Immature natural killer cell (primary cell): ENCODE measurements around the gene NBPF12. TPM values are rescaled to one million over a fixed set of nuclear protein-coding genes. Genes with fewer than 3 reads are reported as not detected.
A peak's percentile ranks its signal among the peaks of the same experiment; 100 is the strongest.
"Not testable (repeated sequence)": the region's sequence is repeated elsewhere in the genome, so short reads cannot be mapped to it uniquely, and the experiment has no call there.

Source experiments
- DNase-seq, 3 donors: peaks; one replicate each; pipeline ENCODE4 v3.0.0; 2022; ENCODE audit warnings: mixed read lengths in 1 of 3
- H3K27ac Mint-ChIP-seq, 6 donors: one replicate each; pipeline ENCODE4 v1.8.0; 2020; ENCODE audit warnings: mixed read lengths in 6 of 6, mild to moderate bottlenecking in 5 of 6, inconsistent platforms in 4 of 6, moderate library complexity in 3 of 6
- H3K27me3 Mint-ChIP-seq, 3 donors: one replicate each; pipeline ENCODE4 v1.8.0; 2020 to 2021; ENCODE audit warnings: low read depth in 3 of 3, mild to moderate bottlenecking in 3 of 3, mixed read lengths in 3 of 3, moderate library complexity in 3 of 3, inconsistent platforms in 1 of 3
- H3K36me3 Mint-ChIP-seq, 3 donors: one replicate each; pipeline ENCODE4 v1.8.0; 2020; ENCODE audit warnings: mixed read lengths in 3 of 3, inconsistent platforms in 2 of 3, mild to moderate bottlenecking in 2 of 3
- H3K4me1 Mint-ChIP-seq, 2 donors: one replicate each; pipeline ENCODE4 v1.8.0; 2020; ENCODE audit warnings: inconsistent platforms in 2 of 2, mild to moderate bottlenecking in 2 of 2, mixed read lengths in 2 of 2, moderate library complexity in 1 of 2
- H3K4me3 Mint-ChIP-seq, 5 donors: one replicate each; pipeline ENCODE4 v1.8.0; 2020; ENCODE audit warnings: mild to moderate bottlenecking in 5 of 5, mixed read lengths in 5 of 5, inconsistent platforms in 3 of 5, moderate library complexity in 3 of 5
- H3K9me3 Mint-ChIP-seq, 6 donors: one replicate each; pipeline ENCODE4 v1.8.0; 2020; ENCODE audit warnings: mild to moderate bottlenecking in 6 of 6, mixed read lengths in 6 of 6, inconsistent platforms in 4 of 6, moderate library complexity in 3 of 6
- polyA plus RNA-seq, 3 donors: library from polyadenylated mRNA; unstranded; fragments of 300-500 nt; fragmentation: Illumina TruSeq; gene quantifications; one replicate each; pipeline ENCODE4 v1.2.3, GENCODE V29; 2021

NBPF12 gene
- polyA plus RNA-seq, 3 donors from 2014 or later, result 0.71 to 5.0 TPM; not detected in 1

GRCh38 chr1:146938927-146939786, 1.0 kb downstream of the NBPF12 start:
- not testable (repeated sequence) for H3K9me3 Mint-ChIP-seq, H3K27me3 Mint-ChIP-seq, H3K36me3 Mint-ChIP-seq
- H3K4me3 Mint-ChIP-seq, result peak overlapping the region; percentile 92 to 96 (median 95)
- H3K27ac Mint-ChIP-seq, result peak overlapping the region in 4 of 6 donors; percentile 22 to 88 (median 77)
- DNase-seq, result peak in 2 of 3 donors; percentile 11 to 25
- peaks cover 22 to 30% of the 10 kb centered on the region in 2 donors for H3K4me1 Mint-ChIP-seq

- H3K27me3 Mint-ChIP-seq, H3K36me3 Mint-ChIP-seq, H3K27ac Mint-ChIP-seq, H3K9me3 Mint-ChIP-seq, DNase-seq: not testable (repeated sequence)
- Mint-ChIP-seq H3K4me1 (peaks cover 19 to 21% of the 10 kb centered on the region in 2 donors), H3K4me3 (peak overlapping the region in 3 of 5 donors; percentile 42 to 96 (median 54))
Observed at GRCh38 chr1:146940293-146940692, 2.2 kb downstream of the NBPF12 start.

GRCh38 chr1:146943342-146943886, 5.3 kb downstream of the NBPF12 start:
- not testable (repeated sequence) for H3K4me3 Mint-ChIP-seq, H3K36me3 Mint-ChIP-seq, H3K9me3 Mint-ChIP-seq, H3K27ac Mint-ChIP-seq, DNase-seq, H3K27me3 Mint-ChIP-seq
- peaks cover 13 to 15% of the 10 kb centered on the region in 2 donors for H3K4me1 Mint-ChIP-seq

GRCh38 chr1:146948127-146948526, 10.0 kb downstream of the NBPF12 start:
- not testable (repeated sequence) for DNase-seq, H3K27me3 Mint-ChIP-seq, H3K36me3 Mint-ChIP-seq, H3K4me3 Mint-ChIP-seq, H3K9me3 Mint-ChIP-seq, H3K4me1 Mint-ChIP-seq
- H3K27ac Mint-ChIP-seq, result peak overlapping the region in 1 of 6 donors; percentile 60

- not testable (repeated sequence) for H3K27ac Mint-ChIP-seq, DNase-seq, H3K27me3 Mint-ChIP-seq, H3K9me3 Mint-ChIP-seq, H3K4me1 Mint-ChIP-seq, H3K4me3 Mint-ChIP-seq, H3K36me3 Mint-ChIP-seq
Observed at GRCh38 chr1:146964340-146964739, 26.2 kb downstream of the NBPF12 start.

- H3K4me3 Mint-ChIP-seq, H3K4me1 Mint-ChIP-seq, H3K27me3 Mint-ChIP-seq, H3K27ac Mint-ChIP-seq, H3K9me3 Mint-ChIP-seq: not testable (repeated sequence)
- H3K36me3 Mint-ChIP-seq, result peaks cover 0 to 11% (median 4%) of the 10 kb centered on the region in 3 donors
- peak in 1 of 3 donors; percentile 11 for DNase-seq
Observed at GRCh38 chr1:146966351-146966750, 28.2 kb downstream of the NBPF12 start.

GRCh38 chr1:146970656-146971055, 32.5 kb downstream of the NBPF12 start:
- DNase-seq, H3K4me1 Mint-ChIP-seq, H3K4me3 Mint-ChIP-seq, H3K36me3 Mint-ChIP-seq, H3K27me3 Mint-ChIP-seq, H3K9me3 Mint-ChIP-seq, H3K27ac Mint-ChIP-seq: not testable (repeated sequence)

GRCh38 chr1:146972681-146973080, 34.6 kb downstream of the NBPF12 start:
- H3K4me3 Mint-ChIP-seq, H3K27ac Mint-ChIP-seq, H3K36me3 Mint-ChIP-seq, H3K9me3 Mint-ChIP-seq, DNase-seq, H3K27me3 Mint-ChIP-seq, H3K4me1 Mint-ChIP-seq: not testable (repeated sequence)

- H3K27me3 Mint-ChIP-seq, DNase-seq, H3K9me3 Mint-ChIP-seq, H3K4me3 Mint-ChIP-seq, H3K36me3 Mint-ChIP-seq, H3K27ac Mint-ChIP-seq, H3K4me1 Mint-ChIP-seq: not testable (repeated sequence)
Observed at GRCh38 chr1:146985855-146986254, 47.7 kb downstream of the NBPF12 start.

- DNase-seq, H3K4me3 Mint-ChIP-seq, H3K27me3 Mint-ChIP-seq, H3K4me1 Mint-ChIP-seq, H3K27ac Mint-ChIP-seq, H3K36me3 Mint-ChIP-seq, H3K9me3 Mint-ChIP-seq: not testable (repeated sequence)
Observed at GRCh38 chr1:146986450-146986849, 48.3 kb downstream of the NBPF12 start.

- H3K4me3 Mint-ChIP-seq, H3K36me3 Mint-ChIP-seq, DNase-seq, H3K27me3 Mint-ChIP-seq, H3K27ac Mint-ChIP-seq, H3K9me3 Mint-ChIP-seq, H3K4me1 Mint-ChIP-seq: not testable (repeated sequence)
Observed at GRCh38 chr1:146987502-146987901, 49.4 kb downstream of the NBPF12 start.

- H3K36me3 Mint-ChIP-seq, result peaks cover 9 to 14% (median 10%) of the 10 kb centered on the region in 3 donors
- H3K4me1 Mint-ChIP-seq, H3K9me3 Mint-ChIP-seq, DNase-seq, H3K27ac Mint-ChIP-seq, H3K27me3 Mint-ChIP-seq, H3K4me3 Mint-ChIP-seq: not testable (repeated sequence)
Observed at GRCh38 chr1:146989455-146989854, 51.3 kb downstream of the NBPF12 start.

GRCh38 chr1:147008495-147008894, 70.4 kb downstream of the NBPF12 start:
- not testable (repeated sequence) for H3K27ac Mint-ChIP-seq, H3K4me3 Mint-ChIP-seq, H3K4me1 Mint-ChIP-seq, H3K36me3 Mint-ChIP-seq, DNase-seq
- Mint-ChIP-seq H3K27me3 (peaks cover 2 to 25% (median 5%) of the 10 kb centered on the region in 3 donors), H3K9me3 (peaks cover 9 to 23% (median 14%) of the 10 kb centered on the region in 6 donors)

- H3K9me3 Mint-ChIP-seq, DNase-seq, H3K36me3 Mint-ChIP-seq, H3K27ac Mint-ChIP-seq, H3K4me3 Mint-ChIP-seq, H3K4me1 Mint-ChIP-seq: not testable (repeated sequence)
- H3K27me3 Mint-ChIP-seq, result peaks cover 5 to 11% (median 6%) of the 10 kb centered on the region in 3 donors
Observed at GRCh38 chr1:147026975-147027374, 88.9 kb downstream of the NBPF12 start.
